Kidney (tissue), 14 donors: ENCODE data around the gene ZBTB46. TPM values are rescaled to one million over a fixed set of nuclear protein-coding genes. Genes with fewer than 3 reads are reported as not detected.

ENCODE experiments used
- DNase-seq, 5 donors: peaks; one replicate each; pipeline ENCODE4 v3.0.0-alpha.2; 2013 to 2020
- FAIRE-seq: peaks from 2 replicates; lab custom pipeline; 2012; peaks lifted over from hg19 to GRCh38; lab: Jason Lieb, UNC
- H3K27ac ChIP-seq, 2 donors: one replicate each; pipeline ENCODE4 v1.7.0; 2013; ENCODE audit warnings: low read depth in 2 of 2, low read length in 2 of 2, inconsistent platforms in 1 of 2
- H3K27me3 ChIP-seq: one replicate; pipeline ENCODE4 v1.7.1; 2013; ENCODE audit warnings: low read length, inconsistent platforms; ENCODE audit not compliant: control insufficient read depth, insufficient read depth
- H3K36me3 ChIP-seq, 3 donors: one replicate each; pipeline versions ENCODE4 v1.7.0 to v1.7.1; 2013; ENCODE audit warnings: low read length in 3 of 3, control low read depth in 1 of 3, inconsistent platforms in 1 of 3; ENCODE audit not compliant: insufficient read depth in 3 of 3, control insufficient read depth in 2 of 3
- H3K4me1 ChIP-seq, 3 donors: one replicate each; pipeline versions ENCODE4 v1.7.0 to v1.7.1; 2013; ENCODE audit warnings: low read length in 3 of 3, inconsistent platforms in 1 of 3, low read depth in 1 of 3; ENCODE audit not compliant: control insufficient read depth in 2 of 3, insufficient read depth in 2 of 3
- H3K4me3 ChIP-seq, 3 donors: one replicate each; pipeline versions ENCODE4 v1.7.0 to v1.8.1; 2013; ENCODE audit warnings: low read length in 3 of 3, control low read depth in 1 of 3, inconsistent platforms in 1 of 3
- H3K9ac ChIP-seq, 3 donors: one replicate each; pipeline versions ENCODE4 v1.7.0 to v1.7.1; 2013; ENCODE audit warnings: low read length in 3 of 3, control low read depth in 1 of 3, inconsistent platforms in 1 of 3
- H3K9me3 ChIP-seq, 3 donors: one replicate each; pipeline versions ENCODE4 v1.7.0 to v1.7.1; 2013; ENCODE audit warnings: low read length in 3 of 3, control low read depth in 1 of 3, inconsistent platforms in 1 of 3; ENCODE audit not compliant: control insufficient read depth in 2 of 3, insufficient read depth in 1 of 3
- intact Hi-C: fragments of 100-400 bp; cut with DNase I; formaldehyde crosslinking; loops from one replicate; pipeline ENCODE4 v1.11.1; 2022
- polyA plus RNA-seq: library from polyadenylated mRNA; stranded (reverse); fragments of 350-450 nt; fragmentation: Illumina TruSeq; extraction: RNeasy Lipid Tissue Mini Kit (QIAGEN cat#74804); gene quantifications from one replicate; pipeline ENCODE4 v1.2.3, GENCODE V29; 2014; ENCODE audit warnings: low read depth, low replicate concordance; ENCODE audit not compliant: insufficient read depth
- total RNA-seq: library from RNA; stranded (reverse); fragmentation: NEBNext Ultra II Directional; extraction: Animal tissue kit (Norgen Biotek cat#: 25700); gene quantifications from one replicate; pipeline ENCODE4 v1.2.1, GENCODE V29; 2021
- TF ChIP-seq, protein P1 (sequence below): IDR thresholded peaks from 3 replicates; pipeline ENCODE4 v1.5.1; 2012; ENCODE audit warnings: mild to moderate bottlenecking, moderate library complexity, borderline replicate concordance; ENCODE audit not compliant: insufficient read depth; ENCODE audit errors: extremely low read depth
- donor health status: control.
- donor health status: control.
- donor health status: control.
- donor health status: control.
- donor health status: control.
- donor health status: DM: yes; HTN: yes; CAD: no.
- donor health status: Normal renal cell carcinoma (clear cell type).

ZBTB46 gene
- total and polyA plus RNA-seq, 2 donors from 2014 or later = 4.5 to 24.0 TPM

DNA sequence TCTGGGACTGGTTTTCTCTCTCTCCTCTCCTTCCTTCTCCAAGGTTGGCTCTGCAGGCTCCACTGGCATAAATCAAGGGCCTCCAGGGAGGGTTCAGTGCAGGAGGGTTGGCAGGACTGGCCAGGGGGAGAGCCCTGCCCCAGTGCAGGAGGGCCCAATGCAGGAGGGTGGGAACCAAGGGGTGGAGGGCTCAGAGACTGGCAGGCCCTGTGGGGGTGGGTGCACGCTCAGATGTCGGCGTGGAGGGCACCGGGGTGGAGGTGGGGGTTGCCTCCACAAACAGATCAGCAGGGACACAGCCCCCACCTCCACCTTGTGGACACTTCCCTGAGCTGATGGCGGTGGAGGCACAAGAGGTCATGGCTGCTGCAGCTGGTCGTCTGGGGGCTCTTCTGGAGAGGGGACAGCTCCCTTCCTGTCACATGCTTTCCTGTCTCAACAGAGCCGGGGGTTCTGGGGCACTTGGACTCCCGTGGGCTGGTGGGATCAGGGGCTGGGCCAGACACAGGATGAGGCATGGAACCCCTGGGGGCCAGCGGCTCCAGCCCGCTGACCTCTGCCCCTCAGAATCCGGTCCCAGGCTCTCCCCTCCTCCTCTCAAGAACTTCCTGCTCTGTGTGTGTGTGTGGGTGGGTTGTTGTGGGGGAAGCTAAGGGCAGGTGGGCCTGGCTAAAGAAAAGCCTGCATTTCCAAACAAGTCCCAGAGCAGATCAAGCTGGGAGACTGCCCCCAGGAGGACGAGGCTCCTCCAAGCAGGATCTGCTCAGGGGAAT is 27.5 kb upstream of the ZBTB46 start:
- TF ChIP-seq, protein P1, sequence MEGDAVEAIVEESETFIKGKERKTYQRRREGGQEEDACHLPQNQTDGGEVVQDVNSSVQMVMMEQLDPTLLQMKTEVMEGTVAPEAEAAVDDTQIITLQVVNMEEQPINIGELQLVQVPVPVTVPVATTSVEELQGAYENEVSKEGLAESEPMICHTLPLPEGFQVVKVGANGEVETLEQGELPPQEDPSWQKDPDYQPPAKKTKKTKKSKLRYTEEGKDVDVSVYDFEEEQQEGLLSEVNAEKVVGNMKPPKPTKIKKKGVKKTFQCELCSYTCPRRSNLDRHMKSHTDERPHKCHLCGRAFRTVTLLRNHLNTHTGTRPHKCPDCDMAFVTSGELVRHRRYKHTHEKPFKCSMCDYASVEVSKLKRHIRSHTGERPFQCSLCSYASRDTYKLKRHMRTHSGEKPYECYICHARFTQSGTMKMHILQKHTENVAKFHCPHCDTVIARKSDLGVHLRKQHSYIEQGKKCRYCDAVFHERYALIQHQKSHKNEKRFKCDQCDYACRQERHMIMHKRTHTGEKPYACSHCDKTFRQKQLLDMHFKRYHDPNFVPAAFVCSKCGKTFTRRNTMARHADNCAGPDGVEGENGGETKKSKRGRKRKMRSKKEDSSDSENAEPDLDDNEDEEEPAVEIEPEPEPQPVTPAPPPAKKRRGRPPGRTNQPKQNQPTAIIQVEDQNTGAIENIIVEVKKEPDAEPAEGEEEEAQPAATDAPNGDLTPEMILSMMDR = peak; percentile 39
- FAIRE-seq = no peak
- H3K36me3 ChIP-seq = no peaks in the 10 kb centered on the region
- peak overlapping the region; percentile 32 to 67 for H3K27ac ChIP-seq
- H3K9ac ChIP-seq = peak overlapping the region in 2 of 3 donors; percentile 22 to 40
- peak; percentile 84 to 95 (median 93) for DNase-seq
- intact Hi-C loops = no loop called here
- no peaks in the 10 kb centered on the region for H3K9me3 ChIP-seq
- H3K4me1 ChIP-seq = peaks cover 7 to 49% (median 31%) of the 10 kb centered on the region in 3 donors
- H3K4me3 ChIP-seq = no peak overlapping the region
- H3K27me3 ChIP-seq = no peaks in the 10 kb centered on the region

DNA sequence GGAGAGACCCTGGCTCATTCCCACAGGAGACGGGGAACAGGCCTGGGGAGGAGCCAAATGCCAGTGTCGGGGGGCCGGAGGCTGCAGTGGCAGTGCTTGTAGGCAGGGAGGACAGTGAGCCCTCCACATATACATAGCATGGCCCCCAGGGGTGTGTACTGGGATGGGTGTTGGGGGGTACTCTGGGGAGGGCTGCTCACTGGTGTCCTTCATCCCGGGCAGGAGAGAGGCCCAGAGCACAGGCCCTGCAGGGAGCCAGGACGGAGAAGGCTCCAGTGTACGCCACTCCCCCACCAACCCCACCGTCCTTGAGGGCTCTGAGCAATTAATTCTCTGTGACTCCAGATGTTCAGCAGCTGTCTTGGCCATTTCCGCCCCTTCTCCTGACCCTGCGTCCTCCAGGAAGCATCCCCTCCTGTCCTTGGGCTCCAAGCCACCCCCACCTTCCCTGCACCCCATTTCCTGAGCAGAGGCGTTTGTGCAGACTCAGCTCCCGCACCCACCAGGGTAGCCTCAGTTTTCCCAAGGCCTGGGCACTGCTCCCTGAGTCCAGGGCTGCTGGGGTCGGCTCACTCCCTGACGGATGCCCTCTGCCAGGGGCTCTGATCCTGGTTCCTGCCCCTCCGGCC is 26.8 kb upstream of the ZBTB46 start:
- DNase-seq (peak; percentile 74 to 90 (median 83)), FAIRE-seq (no peak)
- H3K4me1 ChIP-seq = peaks cover 7 to 48% (median 25%) of the 10 kb centered on the region in 3 donors
- no peaks in the 10 kb centered on the region for H3K27me3 ChIP-seq
- H3K36me3 ChIP-seq = no peaks in the 10 kb centered on the region
- intact Hi-C loops = no loop called here
- no peaks in the 10 kb centered on the region for H3K9me3 ChIP-seq
- no peak overlapping the region for H3K9ac ChIP-seq
- H3K27ac ChIP-seq = peak overlapping the region in 1 of 2 donors; percentile 43
- TF ChIP-seq, protein P1 = no peak
- no peak overlapping the region for H3K4me3 ChIP-seq

DNA sequence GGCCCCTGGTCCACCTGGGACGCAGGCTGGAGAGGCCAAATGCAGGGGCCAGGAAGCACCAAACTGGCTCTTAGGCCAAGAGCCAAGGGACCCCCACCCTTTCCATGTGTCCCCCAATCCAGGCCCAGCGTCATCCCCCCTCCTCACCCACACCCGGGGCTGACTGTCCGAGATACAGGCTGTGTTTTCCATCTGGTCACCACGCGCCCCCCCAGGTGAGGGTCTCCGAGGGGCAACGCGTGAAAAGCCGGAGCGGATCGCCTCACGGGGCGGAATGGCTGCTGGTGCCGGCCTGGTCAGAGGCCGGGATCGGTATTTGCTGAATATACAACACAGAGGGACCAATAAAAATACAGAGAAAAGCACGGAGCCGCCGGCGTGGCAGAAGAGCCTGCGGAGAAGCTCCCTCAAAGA is 25.0 kb upstream of the ZBTB46 start:
- peak in 3 of 5 donors; percentile 58 to 82 (median 60) for DNase-seq
- TF ChIP-seq, protein P1 = no peak
- Histone ChIP-seq H3K9ac (no peak overlapping the region), H3K9me3 (no peaks in the 10 kb centered on the region), H3K4me3 (no peak overlapping the region), H3K36me3 (no peaks in the 10 kb centered on the region), H3K27me3 (no peaks in the 10 kb centered on the region), H3K27ac (no peak overlapping the region), H3K4me1 (peaks cover 7 to 48% (median 25%) of the 10 kb centered on the region in 3 donors)
- FAIRE-seq = no peak
- intact Hi-C loops = no loop called here
